Sciatic nerve (tissue), 2 donors: ENCODE data around the gene SPTB. TPM values are rescaled to one million over a fixed set of nuclear protein-coding genes. Genes with fewer than 3 reads are reported as not detected.

ENCODE experiments used
- ATAC-seq: fragments of 200-7000 bp; cut with Tn5 transposase; one replicate; pipeline ENCODE4 v1.9.1; 2020; ENCODE audit warnings: mild to moderate bottlenecking, moderate library complexity
- DNase-seq: peaks from one replicate; pipeline ENCODE4 v3.0.0-alpha.2; 2020; ENCODE audit warnings: low spot score
- intact Hi-C: fragments of 100-400 bp; cut with DNase I; formaldehyde crosslinking; loops from one replicate; pipeline ENCODE4 v1.14.2; 2022
- total RNA-seq: library from RNA; stranded (reverse); fragmentation: NEBNext Ultra II Directional; extraction: Animal tissue kit (Norgen Biotek cat#: 25700); gene quantifications from one replicate; pipeline ENCODE4 v1.2.1, GENCODE V29; 2021
- donor health status: DM: no; HTN: no; CAD: no.
- donor health status: DM: no; HTN: no; CAD: no.

SPTB gene
- total RNA-seq, 1 donor from 2014 or later: 14.8 TPM

DNA sequence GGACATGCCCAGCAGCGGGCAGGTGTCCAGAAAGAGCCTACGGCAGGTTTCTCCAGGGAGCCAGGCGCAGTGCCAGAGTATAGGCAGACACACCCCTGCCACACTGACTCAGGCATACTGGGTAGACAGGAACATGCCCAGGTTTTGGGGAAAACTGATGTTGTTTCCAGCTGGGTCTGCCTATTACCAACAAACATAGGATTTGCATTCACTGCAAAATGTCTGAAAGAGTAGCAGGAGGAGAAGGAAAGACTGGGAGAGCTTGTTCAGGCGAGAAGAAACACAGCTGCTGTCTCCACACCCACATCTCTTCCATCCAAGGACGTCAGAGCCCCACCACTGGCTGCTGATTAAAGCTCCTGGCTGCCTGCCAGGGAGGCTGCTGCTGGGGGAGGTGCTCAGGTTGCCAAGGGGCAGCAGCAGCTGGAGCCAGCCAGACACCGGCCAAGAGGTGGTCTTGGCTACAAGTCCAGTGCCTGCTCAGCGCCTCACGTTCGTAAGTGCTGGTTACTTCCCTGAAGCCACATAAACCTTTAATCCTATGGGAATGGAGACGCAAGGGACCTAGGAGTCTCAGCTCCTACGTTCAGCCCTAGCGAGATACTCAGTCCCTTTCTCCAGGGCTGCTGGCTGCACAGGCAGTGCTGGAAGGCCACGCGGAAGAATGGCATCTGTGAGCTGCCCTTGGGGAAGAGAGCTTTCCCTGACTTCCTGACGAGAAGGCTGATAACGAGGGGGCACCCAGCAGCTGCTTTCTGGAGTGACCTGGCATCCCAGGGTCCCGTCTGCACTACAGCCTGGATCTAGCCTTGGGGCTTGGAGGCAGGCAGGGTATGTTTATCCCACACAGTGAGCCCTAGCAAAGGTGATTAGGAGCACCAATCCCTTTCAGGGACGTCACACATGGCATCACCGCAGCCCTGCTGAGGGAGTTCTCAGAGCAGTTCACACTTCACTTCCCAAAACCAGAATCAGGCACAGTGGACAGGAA lies 117.4 kb downstream of the SPTB start:
- peak; percentile 92 for DNase-seq
- intact Hi-C loops: no loop called here
- ATAC-seq: peak; percentile 77

DNA sequence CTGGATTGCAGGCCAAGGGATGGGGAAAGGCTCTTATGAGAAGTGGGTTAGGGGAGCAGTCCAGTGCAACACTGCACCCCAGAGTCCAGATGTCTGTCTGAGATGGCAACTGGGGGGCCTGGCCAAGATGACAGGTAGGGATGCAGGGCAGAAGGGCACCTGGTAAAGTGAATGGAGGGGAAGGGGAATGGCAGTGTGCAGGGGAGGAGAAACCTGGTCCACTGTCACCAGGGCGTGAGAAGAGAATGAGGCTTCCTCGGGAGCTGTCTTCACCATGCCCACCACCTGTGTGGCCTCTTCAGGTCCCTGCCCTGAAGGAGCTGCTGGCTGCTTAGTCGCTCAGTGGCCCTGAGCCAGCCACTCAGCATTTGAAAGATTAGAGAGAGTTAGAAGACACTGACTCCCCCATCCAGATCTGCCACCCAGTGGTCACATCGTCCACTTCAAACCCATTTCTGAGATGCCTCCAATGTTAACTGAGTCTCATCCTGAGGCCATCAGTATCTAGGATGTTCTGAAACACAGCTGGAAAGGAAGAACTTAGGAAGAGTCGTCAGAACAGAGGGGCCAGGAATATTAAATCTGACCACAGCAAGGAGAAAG lies 118.2 kb downstream of the SPTB start:
- DNase-seq (no peak), ATAC-seq (no peak)
- intact Hi-C loops: no loop called here

DNA sequence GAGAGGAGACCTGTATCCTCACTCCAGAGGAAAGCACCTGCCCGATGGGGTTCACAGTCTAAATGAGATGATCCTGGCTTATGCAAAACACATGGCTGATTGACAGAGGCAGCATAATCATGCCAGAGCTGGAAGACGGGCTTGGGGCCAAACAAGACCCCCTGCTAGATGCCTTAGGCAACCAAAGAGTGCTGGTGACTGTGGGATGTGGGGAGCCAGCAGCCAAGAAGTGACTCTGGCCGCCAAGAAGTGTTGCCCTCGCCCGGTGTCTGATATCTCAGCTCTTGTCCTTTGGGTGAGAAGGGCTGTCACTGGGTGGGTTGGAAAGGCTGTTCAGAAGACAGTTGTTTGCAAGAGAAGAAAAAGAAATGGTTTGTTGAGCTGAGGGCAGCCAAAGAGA lies 118.8 kb downstream of the SPTB start:
- no peak for DNase-seq
- intact Hi-C loops: no loop called here
- ATAC-seq: no peak

DNA sequence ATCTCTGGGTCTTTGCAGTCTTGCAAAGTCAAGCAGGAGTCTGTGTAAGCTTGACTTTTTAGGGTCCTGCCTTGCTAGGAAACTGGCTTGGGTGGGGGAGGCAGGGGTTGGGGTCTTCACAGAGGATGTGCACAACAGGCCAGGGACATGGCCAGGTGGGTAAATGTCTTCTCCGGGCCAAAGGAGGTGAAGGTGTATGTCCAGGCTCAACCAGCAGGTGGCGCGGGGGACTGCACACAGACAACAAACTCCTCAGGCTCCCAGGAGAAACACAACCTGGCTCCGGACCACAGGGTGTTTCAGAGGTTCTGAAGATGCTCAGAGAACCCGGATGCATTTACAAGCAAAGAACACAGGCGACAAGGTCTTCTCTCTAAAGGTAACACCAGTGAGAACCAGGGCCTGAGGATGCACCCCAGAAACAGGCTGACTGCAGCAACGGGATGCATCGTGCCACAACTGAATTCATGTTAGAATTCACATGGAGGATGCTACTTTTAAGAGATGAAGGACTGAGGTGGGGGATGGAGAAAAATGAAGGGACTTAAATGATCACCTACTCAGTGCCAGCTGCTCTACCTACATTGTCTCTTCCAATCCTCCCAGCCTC lies 119.5 kb downstream of the SPTB start:
- DNase-seq: no peak
- no peak for ATAC-seq
- intact Hi-C loops: no loop called here

DNA sequence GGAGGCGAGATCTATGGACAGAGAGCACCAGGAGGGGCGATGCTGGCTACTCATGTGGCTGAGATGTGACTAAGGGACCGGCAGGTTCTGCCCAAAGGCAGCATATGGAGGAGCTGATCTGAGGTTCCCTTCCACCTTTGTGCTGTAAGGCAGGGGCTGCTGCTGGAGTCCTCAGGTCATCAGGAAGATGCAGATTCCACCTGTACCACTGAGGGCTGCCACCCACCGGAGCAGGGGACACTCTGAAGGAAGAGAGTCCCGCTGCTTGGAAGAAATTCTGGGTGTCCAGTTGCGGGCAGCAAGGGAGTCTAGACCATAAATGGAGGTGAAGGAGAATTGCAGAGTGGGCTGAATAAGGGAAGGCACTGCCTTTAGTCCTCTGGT lies 120.2 kb downstream of the SPTB start:
- DNase-seq (no peak), ATAC-seq (no peak)
- intact Hi-C loops: no loop called here

DNA sequence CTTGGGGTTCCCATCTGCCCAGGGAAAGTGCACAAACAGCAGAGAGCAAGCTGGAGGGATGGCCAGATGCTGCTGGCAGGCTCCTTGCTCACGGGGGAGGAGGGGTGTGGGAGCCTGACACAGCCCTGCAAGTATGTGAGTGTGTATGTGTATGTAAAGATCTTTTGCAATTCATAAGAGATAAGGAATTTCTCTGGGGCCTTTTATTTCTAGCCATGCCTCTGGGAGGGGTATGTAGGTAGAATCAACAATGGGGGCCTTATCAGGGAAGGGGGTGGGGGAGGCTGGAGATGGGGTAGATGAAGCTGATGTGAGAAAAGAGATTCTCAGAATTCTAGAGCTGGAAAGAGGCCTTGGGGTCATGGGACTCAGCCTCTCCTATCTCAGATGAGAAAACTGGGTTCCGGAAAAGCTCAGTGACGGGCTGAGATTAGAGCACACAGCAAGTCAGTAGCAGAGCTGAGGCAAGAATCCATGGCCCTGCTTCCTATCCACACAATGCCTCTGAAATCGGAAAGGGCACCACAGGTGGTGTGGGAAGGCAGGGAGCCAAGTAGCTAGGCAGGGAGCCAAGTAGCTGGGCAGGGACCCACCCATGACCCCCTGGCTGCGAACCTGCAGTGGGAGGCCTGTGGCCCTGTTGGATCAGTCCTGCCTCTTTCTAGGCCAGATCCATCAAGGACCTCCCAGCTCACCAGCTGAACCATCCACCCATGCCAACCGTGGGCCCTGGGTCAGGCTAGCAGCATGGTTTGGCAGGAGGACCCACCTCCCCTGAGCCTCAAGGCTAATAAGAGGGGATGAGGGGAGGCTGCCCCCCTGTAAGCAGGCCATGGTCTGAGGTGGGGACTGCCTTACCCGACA lies 120.8 kb downstream of the SPTB start:
- DNase-seq (no peak), ATAC-seq (no peak)
- intact Hi-C loops: no loop called here

DNA sequence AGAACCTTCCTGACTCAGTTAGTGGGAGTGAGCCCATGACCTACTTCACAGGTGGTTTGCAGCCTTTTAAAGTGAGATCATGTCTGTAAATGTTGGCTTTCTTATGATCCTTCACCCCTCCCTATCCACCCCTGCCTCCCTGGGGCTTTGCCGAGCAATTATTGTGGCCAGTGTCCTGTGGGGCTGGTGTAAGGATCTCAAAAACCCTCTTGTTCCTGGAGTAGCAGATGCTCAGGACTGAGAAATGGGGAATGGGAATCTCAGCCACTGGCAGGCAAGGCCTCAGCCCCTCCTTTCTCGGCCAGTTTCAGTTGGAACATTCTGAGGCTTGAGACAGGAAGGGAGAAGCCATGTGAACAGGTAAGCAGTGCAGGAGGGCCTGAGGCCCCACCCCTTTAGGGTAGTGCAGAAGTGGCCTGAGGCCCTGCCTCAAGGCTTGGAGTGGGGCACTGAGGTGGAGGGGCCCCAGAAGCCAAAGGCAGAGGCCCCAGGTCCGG lies 121.6 kb downstream of the SPTB start:
- intact Hi-C loops: no loop called here
- no peak for DNase-seq
- ATAC-seq: no peak

DNA sequence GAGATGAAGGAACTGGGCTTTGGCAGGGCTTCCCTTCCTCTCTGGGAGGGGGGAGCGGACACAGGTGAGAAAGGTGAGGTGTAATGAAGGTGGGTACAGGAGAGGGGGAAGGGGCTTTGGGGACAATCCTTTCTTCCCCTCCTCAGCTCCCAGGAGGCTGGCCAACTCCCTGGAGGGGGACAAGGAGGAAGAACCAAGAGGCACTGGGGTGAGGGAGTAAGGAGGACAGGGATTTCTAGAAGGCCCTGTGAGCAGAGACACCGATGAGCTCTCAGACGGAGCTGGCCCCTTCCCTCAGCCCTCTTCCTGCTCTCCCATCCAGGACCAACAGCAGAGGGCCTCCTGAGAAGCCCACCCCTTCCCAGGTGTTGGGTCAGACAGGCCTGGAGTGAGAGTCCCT lies 122.1 kb downstream of the SPTB start:
- ATAC-seq (no peak), DNase-seq (no peak)
- intact Hi-C loops: no loop called here

DNA sequence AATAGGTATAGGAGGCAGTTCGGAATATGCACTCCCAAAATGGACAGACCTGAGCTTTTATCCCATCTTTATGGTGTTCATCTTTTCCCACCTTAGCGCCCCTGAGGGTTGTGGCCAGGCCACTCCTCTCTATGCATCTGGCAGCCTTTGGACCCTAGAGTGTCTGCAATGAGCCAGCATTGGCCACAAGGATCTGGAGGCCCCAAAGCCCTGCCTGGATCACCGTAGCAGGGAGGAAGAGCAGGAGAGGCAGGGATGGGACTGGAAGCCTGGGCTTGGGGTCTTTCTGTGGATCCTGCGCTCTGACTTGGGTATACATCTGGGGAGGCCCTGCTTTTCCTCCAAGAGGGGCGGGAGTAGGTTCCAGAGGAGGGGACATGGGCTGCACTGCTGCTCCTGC lies 123.0 kb downstream of the SPTB start:
- no peak for ATAC-seq
- intact Hi-C loops: no loop called here
- no peak for DNase-seq

DNA sequence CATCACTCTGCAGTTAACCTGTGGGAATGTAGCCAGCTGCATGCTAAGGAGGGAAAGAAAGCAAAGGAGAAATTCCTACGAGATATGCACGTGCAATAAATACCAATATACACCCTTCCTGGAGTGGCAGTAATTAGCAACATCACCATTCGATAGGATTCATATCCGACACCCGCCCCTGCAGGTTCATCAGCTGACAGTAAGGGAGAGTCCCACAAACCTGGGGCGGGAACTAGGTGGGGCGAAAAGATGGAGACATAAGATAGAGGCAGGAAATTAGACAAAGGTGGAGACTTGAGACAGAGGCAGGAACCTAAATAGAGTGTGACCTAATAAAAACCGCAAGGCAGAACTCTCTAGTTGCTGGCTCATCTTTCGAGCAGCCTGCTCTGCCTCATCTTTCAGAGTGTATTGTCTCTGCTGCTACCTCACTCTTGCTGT lies 123.9 kb downstream of the SPTB start:
- intact Hi-C loops: no loop called here
- no peak for DNase-seq
- ATAC-seq: no peak

DNA sequence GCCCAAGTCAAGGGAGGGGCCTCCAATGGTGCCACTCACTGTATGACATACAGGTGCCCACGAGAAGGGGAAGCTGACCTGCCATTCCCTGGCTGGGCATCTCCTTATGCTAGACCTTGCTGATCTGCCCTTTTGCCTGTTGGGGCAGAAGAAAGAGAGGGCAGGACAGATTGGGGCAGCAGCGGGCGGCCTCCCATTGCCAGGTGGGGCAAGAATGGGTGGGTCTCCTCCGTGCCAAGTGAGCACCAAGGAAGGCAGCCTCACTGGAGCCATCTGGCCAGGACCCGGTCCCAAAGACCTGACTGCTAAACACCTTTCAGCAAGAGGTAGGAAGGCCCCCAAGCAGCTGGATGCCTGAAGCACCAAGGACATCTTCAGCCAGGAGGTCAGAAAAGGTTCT lies 125.0 kb downstream of the SPTB start:
- ATAC-seq (no peak), DNase-seq (no peak)
- intact Hi-C loops: no loop called here

DNA sequence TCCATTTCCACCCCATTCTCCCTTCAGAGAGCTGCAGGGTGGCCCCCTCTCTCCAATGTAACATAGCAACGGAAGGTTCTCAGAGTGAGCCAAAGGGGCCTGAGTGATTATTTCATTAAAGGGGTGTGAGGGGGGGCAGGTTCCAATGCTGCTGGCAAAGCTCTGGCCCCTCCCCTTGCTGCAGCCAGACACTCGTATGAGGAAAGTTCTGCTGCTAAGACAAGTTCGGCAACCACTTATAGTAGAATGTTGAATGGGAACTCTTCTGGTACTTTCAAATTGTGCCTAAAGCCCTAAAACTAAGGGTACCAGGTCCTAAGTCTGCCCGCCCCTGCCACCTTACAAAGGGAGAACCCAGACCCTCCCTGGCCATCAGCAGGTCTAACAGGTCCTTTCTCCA lies 125.7 kb downstream of the SPTB start:
- no peak for DNase-seq
- ATAC-seq: no peak
- intact Hi-C loops: no loop called here

DNA sequence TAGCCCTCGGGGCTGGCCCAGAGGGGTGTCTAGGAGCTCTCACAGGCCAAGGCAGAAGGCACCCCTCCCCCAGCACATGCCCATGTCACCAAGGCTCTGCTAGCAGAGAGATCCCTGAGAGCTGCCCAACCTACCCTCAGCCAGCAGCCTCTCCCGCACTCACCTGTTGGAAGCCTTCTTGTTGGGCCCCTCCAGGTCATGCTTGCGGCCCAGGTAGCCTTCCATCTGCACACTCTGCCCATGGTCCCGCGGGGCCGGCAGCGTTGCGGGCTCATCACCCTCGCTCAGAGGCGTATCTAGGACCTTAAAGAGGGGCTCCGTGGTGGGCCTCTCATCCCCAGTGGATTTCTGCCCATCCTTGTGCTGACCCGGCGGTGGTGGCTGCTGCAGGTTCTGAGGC lies 126.3 kb downstream of the SPTB start:
- DNase-seq: no peak
- no peak for ATAC-seq
- intact Hi-C loops: no loop called here

DNA sequence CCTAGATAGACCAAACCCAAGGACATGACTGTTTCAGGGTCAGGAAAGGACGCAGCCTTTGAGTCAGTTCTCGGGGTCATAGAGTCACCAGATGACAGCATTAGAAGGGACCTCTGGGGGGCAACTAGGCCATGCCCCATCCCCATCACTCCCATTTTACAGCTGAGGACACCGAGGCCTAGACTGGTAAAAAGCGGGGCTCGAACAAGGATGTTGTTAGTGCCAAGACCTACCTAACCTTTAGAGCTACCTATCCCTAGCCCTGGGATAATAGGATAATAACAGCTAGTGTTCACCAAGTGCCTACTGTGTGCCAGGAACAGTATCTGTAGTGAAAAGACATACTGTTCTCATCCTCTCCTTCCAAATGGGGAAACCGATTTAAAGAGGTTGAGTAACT lies 126.8 kb downstream of the SPTB start:
- ATAC-seq (no peak), DNase-seq (no peak)
- intact Hi-C loops: no loop called here

DNA sequence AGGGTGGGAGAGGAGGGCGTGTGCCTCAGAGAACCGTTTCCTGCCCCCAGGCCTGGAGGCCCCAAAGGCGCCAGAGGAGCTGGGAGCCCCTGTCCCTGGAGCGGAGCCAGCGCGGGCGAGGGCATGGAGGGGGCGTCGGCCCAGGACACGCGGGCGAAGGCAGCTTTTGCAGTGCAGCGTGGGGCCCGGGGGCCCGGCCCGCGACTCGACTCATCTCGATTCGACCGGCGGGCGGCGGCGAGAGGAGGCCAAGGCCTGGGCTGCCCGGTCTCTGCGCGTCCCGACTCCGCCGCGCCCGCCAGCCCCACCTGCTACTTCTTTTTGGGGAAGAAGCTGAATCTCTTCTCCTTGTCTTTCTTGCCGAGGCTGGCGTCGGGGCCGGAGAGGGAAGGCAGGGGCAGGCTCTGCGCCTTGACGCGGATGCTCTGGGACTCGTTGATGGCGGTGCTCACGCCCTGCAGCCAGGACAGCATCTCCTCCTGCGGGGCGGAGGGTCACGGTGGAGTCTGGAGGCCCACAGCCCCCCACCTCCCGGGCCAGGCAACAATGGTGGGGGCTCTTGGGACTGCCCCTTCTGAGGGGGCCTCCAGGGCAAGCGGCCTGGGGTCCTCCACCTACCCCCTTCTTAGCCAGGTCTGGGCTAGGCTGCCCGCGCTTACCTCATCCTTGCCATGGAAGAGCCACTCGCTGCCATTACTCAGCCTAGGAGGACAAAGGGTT lies 130.6 kb downstream of the SPTB start:
- ATAC-seq: no peak
- intact Hi-C loops: no loop called here
- DNase-seq: no peak

DNA sequence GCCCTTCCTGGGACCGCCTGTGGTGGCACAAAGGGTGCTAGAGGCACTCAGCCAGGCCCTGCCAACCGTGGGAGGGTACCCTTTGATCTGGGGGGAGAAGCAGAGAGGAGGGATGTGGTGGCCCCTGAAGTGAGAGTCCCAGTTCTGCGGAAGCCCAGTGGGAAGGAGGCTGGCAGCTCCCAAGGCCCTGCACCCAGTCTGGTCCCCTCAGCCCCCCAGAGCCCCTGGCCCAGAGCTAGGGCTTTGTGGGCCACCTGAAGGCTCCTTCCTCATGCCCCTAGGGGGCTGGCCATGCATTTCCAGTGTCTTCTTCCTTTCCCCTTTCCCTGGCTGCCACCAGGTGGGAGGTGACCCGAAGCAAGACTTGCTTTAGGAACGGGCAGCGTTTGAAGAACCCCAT lies 131.2 kb downstream of the SPTB start:
- no peak for DNase-seq
- no peak for ATAC-seq
- intact Hi-C loops: no loop called here

DNA sequence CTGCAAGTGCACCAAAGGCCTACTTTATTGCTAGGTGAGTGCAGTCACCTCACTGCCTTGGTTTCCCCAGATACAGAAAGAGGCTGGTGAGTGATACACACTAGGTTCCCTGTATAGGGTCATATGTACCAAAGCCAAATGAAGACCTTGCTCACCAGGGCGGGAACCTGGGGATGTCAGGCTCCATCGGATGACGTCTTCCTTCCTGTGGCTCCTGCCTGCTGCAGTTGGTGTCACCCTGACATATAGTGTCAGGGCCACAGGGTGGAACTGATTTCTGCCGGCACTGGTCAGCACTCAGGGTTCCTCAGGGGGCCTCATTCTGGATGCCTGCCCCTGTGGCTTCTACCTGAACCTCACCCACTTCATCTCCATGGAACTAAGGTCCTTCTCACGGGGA lies 132.4 kb downstream of the SPTB start:
- intact Hi-C loops: no loop called here
- DNase-seq (no peak), ATAC-seq (no peak)
